ENCODE results near the gene PARPBP. TPM values are rescaled to one million over a fixed set of nuclear protein-coding genes. Genes with fewer than 3 reads are reported as not detected.

The PARPBP gene
- total RNA-seq, 1 donor: 13.0 TPM

DNA sequence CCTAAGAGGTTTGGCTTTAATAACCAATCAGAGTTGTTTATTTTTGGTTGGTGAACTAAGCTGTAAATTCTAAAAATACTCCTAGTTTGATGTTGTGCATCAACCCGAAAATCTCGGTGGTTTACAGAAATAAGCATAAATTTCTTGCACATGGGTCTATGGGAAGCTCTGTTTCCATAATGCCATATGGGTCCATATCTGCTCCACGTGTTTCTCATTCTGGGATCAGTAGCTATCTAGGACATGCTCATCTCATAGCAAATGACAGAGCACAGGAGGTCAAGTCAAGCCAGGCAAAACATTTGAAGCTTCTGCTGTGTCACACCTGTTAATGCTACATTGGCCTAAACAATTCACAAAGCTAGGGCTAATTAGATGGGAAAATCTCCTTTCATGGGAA lies 23.1 kb upstream of the PARPBP start:
- H3K4me3 ChIP-seq (ENCODE audit: low read depth, low read length): no peak overlapping the region
- no peak for DNase-seq (ENCODE audit: low read depth)
- TF ChIP-seq, protein P1, sequence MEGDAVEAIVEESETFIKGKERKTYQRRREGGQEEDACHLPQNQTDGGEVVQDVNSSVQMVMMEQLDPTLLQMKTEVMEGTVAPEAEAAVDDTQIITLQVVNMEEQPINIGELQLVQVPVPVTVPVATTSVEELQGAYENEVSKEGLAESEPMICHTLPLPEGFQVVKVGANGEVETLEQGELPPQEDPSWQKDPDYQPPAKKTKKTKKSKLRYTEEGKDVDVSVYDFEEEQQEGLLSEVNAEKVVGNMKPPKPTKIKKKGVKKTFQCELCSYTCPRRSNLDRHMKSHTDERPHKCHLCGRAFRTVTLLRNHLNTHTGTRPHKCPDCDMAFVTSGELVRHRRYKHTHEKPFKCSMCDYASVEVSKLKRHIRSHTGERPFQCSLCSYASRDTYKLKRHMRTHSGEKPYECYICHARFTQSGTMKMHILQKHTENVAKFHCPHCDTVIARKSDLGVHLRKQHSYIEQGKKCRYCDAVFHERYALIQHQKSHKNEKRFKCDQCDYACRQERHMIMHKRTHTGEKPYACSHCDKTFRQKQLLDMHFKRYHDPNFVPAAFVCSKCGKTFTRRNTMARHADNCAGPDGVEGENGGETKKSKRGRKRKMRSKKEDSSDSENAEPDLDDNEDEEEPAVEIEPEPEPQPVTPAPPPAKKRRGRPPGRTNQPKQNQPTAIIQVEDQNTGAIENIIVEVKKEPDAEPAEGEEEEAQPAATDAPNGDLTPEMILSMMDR (IDR thresholded peaks at IDR 0.05; ENCODE audit: insufficient read depth, low read depth, low read length): no peak

DNA sequence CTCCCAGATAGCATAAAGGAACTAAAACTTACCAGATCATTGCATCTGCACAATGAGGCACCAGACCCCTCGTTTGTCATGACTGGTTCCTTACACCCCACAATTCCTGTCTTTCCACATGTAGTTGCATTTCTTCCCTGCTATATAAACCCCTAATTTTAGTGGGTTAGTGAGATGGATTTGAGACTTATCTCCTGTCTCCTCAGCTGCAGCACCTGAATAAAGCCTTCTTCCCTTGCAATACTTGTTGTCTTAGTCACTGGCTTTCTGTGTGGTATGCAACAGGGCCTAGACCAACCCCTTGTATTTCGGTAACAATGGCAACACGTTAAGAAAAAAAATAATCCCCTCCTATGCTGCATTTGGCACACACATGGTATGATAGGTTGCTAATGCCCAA lies 13.1 kb upstream of the PARPBP start:
- no peak for DNase-seq (ENCODE audit: low read depth)
- TF ChIP-seq, protein P1 (IDR thresholded peaks at IDR 0.05; ENCODE audit: insufficient read depth, low read depth, low read length): no peak
- H3K4me3 ChIP-seq (ENCODE audit: low read depth, low read length): no peak overlapping the region

DNA sequence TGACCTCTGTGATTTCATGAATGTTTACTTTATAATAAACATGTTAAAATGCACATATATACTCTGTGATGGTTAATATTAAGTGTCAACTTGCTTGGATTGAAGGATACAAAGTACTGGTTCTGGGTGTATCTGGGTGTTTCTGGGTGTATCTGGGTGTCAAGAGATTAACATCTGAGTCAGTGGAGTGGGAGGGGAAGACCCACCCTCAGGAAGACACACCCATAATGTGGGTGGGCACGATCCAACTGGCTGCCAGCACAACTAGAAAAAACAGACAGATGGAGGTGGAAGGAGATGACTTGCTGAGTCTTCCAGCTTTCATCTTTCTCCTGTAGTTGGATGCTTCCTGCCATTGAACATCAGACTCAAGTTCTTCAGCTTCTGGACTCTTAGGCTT lies 12.0 kb upstream of the PARPBP start:
- H3K4me3 ChIP-seq (ENCODE audit: low read depth, low read length): no peak overlapping the region
- no peak for DNase-seq (ENCODE audit: low read depth)
- TF ChIP-seq, protein P1 (IDR thresholded peaks at IDR 0.05; ENCODE audit: insufficient read depth, low read depth, low read length): no peak

DNA sequence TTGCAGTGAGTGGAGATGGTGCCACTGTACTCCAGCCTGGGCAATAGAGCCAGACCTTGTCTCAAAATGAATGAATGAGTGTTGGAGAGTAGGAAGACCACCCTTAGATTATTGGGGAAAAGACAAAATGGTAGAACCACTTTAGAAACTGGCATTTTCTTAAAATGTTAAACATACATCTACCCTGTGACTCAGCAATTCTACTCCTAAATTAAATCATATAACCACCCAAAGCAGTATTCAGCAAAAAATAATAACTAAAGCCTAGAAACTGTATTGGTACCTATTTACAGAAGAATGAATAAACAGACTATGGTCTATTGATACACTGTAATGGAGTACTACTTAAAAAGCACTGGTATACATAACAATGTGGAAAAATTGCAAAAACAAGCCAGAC lies 9.2 kb upstream of the PARPBP start:
- TF ChIP-seq, protein P1 (IDR thresholded peaks at IDR 0.05; ENCODE audit: insufficient read depth, low read depth, low read length): no peak

DNA sequence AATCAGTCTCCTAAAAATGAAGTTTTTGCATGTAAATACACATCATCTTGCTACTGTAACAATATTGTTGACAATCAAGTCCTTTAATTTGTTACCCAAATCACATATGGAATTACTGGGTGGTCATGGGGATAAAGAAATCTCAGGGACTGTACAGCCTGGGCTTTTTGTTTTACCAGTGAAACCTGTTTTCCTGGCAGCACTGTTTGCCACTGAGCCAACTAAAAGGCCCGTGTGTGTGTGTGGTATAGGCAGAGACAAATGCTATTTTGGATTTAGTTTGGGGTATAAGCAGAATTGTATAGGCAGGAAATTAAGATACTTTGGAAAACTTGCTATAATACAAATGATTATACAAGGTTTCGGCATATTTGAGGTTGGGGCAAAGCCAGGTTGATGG lies 5.8 kb upstream of the PARPBP start:
- H3K4me3 ChIP-seq (ENCODE audit: low read depth, low read length): no peak overlapping the region
- TF ChIP-seq, protein P1 (IDR thresholded peaks at IDR 0.05; ENCODE audit: insufficient read depth, low read depth, low read length): no peak
- DNase-seq (ENCODE audit: low read depth): no peak

More for the DNA sequence above, 9.2 kb upstream of the PARPBP start:
- no peak overlapping the region for H3K4me3 ChIP-seq (ENCODE audit: low read depth, low read length)
- no peak for DNase-seq (ENCODE audit: low read depth)

DNA sequence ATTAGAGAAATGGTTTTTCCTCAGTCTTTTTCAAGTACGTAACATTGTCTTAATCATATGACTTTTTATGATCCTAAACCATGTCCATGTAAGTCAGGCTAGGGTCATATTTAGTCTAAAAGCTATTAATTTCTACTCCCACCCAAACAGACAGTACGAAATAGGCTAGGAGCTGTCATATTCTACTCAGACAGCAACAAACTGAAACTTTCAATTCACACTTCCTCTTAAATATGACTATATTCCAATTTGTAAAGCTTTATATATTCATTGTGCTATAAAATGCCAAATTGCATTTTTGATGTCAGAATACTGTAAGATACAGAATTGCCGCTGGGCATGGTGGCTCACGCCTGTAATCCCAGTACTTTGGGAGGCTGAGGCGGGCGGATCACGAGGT lies 3.6 kb upstream of the PARPBP start:
- no peak overlapping the region for H3K4me3 ChIP-seq (ENCODE audit: low read depth, low read length)
- DNase-seq (ENCODE audit: low read depth): no peak
- TF ChIP-seq, protein P1 (IDR thresholded peaks at IDR 0.05; ENCODE audit: insufficient read depth, low read depth, low read length): no peak

DNA sequence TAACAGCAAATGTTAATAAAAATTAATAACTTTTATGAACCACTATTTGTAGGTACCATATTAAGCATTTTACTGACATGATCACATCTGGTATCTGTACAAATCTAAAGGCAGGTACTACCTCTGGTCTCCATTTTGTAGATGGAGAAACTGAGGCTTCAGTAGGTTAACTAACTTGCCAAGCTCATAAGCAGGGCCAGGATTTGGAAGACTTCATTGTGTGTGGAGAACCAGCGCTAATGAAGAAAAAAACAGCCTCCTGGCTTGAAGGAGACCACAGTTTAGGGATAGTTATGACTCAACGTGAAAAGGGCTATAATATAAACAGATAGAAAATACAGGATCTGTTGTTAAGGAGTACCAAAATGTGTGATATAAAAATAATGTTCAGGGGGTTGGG lies 1.1 kb upstream of the PARPBP start:
- DNase-seq (ENCODE audit: low read depth): no peak
- TF ChIP-seq, protein P1 (IDR thresholded peaks at IDR 0.05; ENCODE audit: insufficient read depth, low read depth, low read length): no peak
- peak overlapping the region; percentile 87 for H3K4me3 ChIP-seq (ENCODE audit: low read depth, low read length)

Measured in fibroblast of villous mesenchyme (primary cell).